HL-60 (cell line): Measurements from ENCODE around the gene GABRB1.

Experiments
- GABPA ChIP-seq: IDR thresholded peaks from 2 replicates; pipeline ENCODE4 v1.6.1; 2012; ENCODE audit warnings: low read depth
- POLR2AphosphoS5 ChIP-seq: IDR thresholded peaks from 2 replicates; pipeline ENCODE4 v1.6.1; 2012; ENCODE audit warnings: low read depth
- TF ChIP-seq, protein P1 (sequence below): IDR thresholded peaks from one replicate; pipeline ENCODE4 v1.5.1; 2011; ENCODE audit warnings: low read length, control low read depth, inconsistent platforms; ENCODE audit not compliant: insufficient read depth
- TF ChIP-seq, protein P2 (sequence below): IDR thresholded peaks from 2 replicates; pipeline ENCODE4 v1.6.1; 2012; ENCODE audit warnings: low read depth; ENCODE audit not compliant: insufficient replicate concordance

DNA sequence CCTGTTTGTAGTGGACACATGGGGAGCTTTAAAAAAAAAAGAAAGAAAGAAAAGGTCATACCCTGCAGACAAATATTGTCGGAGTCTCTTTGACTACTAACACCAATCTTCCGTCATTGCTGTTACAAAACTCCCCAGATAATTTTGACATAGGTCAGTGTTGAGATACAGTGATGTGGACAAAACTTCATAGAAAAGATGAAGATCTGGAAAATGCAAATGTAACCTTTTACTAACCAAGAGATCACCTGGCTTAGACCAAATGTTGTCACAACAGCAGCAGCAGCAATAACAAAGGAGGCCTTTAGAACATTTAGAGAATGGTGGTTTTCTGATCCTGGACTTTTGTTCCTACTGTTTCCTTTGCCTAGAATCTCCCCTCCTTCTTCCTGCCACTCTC, 440.2 kb downstream of the GABRB1 start:
- TF ChIP-seq, protein P1, sequence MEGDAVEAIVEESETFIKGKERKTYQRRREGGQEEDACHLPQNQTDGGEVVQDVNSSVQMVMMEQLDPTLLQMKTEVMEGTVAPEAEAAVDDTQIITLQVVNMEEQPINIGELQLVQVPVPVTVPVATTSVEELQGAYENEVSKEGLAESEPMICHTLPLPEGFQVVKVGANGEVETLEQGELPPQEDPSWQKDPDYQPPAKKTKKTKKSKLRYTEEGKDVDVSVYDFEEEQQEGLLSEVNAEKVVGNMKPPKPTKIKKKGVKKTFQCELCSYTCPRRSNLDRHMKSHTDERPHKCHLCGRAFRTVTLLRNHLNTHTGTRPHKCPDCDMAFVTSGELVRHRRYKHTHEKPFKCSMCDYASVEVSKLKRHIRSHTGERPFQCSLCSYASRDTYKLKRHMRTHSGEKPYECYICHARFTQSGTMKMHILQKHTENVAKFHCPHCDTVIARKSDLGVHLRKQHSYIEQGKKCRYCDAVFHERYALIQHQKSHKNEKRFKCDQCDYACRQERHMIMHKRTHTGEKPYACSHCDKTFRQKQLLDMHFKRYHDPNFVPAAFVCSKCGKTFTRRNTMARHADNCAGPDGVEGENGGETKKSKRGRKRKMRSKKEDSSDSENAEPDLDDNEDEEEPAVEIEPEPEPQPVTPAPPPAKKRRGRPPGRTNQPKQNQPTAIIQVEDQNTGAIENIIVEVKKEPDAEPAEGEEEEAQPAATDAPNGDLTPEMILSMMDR = no peak
- TF ChIP-seq, protein P2, sequence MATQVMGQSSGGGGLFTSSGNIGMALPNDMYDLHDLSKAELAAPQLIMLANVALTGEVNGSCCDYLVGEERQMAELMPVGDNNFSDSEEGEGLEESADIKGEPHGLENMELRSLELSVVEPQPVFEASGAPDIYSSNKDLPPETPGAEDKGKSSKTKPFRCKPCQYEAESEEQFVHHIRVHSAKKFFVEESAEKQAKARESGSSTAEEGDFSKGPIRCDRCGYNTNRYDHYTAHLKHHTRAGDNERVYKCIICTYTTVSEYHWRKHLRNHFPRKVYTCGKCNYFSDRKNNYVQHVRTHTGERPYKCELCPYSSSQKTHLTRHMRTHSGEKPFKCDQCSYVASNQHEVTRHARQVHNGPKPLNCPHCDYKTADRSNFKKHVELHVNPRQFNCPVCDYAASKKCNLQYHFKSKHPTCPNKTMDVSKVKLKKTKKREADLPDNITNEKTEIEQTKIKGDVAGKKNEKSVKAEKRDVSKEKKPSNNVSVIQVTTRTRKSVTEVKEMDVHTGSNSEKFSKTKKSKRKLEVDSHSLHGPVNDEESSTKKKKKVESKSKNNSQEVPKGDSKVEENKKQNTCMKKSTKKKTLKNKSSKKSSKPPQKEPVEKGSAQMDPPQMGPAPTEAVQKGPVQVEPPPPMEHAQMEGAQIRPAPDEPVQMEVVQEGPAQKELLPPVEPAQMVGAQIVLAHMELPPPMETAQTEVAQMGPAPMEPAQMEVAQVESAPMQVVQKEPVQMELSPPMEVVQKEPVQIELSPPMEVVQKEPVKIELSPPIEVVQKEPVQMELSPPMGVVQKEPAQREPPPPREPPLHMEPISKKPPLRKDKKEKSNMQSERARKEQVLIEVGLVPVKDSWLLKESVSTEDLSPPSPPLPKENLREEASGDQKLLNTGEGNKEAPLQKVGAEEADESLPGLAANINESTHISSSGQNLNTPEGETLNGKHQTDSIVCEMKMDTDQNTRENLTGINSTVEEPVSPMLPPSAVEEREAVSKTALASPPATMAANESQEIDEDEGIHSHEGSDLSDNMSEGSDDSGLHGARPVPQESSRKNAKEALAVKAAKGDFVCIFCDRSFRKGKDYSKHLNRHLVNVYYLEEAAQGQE = no peak
- no peak for TF ChIP-seq POLR2AphosphoS5
- TF ChIP-seq GABPA = no peak
